Peyer's patch (tissue), 4 donors: ENCODE measurements around the gene EHBP1L1.
A peak's percentile ranks its signal among the peaks of the same experiment; 100 is the strongest.

ENCODE experiments used
- CTCF ChIP-seq, 6 experiments: fragments of 450-650 bp in 4 of 6; fragments of 200-600 bp in 2 of 6; sonication (generic) in 1 of 6; IDR thresholded peaks; one replicate each; pipeline ENCODE4 v1.5.1; 2017 to 2019; ENCODE audit warnings: antibody characterized with exemption in 6 of 6, mild to moderate bottlenecking in 3 of 6, moderate library complexity in 1 of 6
- POLR2A ChIP-seq, 2 donors: fragments of 450-650 bp; IDR thresholded peaks; one replicate each; pipeline ENCODE4 v1.5.1; 2017; ENCODE audit warnings: antibody characterized with exemption in 2 of 2, mild to moderate bottlenecking in 2 of 2, moderate library complexity in 2 of 2

- no peak for TF ChIP-seq CTCF (IDR thresholded peaks at IDR 0.05)
- peak in 1 of 2 donors; percentile 64 for TF ChIP-seq POLR2A (IDR thresholded peaks at IDR 0.05)
Observed at GRCh38 chr11:65576867-65577755, 1.3 kb downstream of the EHBP1L1 start.
